ENCODE data around the gene CPED1.

DNA sequence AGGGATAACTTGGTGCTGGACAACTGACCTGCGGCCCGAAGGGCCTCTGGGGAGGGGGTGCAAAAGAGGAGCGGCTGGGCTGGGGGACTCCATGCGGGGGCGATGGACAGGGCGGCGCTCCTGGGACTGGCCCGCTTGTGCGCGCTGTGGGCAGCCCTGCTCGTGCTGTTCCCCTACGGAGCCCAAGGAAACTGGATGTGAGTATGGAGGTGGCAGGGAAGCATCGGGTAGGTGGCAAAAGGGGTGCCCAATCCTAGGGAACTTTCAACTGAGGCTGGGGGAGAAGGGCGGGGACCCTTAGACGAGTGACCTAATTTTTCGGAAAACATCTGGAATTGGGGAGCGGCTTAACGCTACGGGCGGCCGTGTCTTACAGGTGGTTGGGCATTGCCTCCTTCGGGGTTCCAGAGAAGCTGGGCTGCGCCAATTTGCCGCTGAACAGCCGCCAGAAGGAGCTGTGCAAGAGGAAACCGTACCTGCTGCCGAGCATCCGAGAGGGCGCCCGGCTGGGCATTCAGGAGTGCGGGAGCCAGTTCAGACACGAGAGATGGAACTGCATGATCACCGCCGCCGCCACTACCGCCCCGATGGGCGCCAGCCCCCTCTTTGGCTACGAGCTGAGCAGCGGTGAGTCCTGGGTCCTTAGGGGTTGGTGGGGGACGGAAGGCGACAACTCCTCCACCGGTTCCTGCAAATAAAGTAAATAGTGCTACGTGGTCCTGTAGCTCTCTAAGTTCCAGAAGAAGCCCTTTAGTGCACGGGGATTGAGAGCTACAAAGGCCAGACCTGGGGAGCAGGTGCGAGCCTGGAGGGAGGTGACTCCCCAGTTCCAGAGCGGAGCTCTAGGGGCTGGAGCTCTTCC, 340.9 kb downstream of the CPED1 start:
- TF ChIP-seq, protein P1, sequence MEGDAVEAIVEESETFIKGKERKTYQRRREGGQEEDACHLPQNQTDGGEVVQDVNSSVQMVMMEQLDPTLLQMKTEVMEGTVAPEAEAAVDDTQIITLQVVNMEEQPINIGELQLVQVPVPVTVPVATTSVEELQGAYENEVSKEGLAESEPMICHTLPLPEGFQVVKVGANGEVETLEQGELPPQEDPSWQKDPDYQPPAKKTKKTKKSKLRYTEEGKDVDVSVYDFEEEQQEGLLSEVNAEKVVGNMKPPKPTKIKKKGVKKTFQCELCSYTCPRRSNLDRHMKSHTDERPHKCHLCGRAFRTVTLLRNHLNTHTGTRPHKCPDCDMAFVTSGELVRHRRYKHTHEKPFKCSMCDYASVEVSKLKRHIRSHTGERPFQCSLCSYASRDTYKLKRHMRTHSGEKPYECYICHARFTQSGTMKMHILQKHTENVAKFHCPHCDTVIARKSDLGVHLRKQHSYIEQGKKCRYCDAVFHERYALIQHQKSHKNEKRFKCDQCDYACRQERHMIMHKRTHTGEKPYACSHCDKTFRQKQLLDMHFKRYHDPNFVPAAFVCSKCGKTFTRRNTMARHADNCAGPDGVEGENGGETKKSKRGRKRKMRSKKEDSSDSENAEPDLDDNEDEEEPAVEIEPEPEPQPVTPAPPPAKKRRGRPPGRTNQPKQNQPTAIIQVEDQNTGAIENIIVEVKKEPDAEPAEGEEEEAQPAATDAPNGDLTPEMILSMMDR (IDR thresholded peaks at IDR 0.05): peak; percentile 29; the same call in 1 of the 2 replicates
- no peak for TF ChIP-seq ZFX (IDR thresholded peaks at IDR 0.05; ENCODE audit: borderline replicate concordance)

Measured in 22Rv1 (cell line).